HG03103 (cell line): ENCODE results near the gene SHCBP1.

Experiments
- ATAC-seq: cut with Tn5 transposase; IDR thresholded peaks from one replicate; pipeline ENCODE4 v1.9.1; 2021; ENCODE audit warnings: low read depth; ENCODE audit not compliant: unreplicated experiment

The SHCBP1 gene

DNA sequence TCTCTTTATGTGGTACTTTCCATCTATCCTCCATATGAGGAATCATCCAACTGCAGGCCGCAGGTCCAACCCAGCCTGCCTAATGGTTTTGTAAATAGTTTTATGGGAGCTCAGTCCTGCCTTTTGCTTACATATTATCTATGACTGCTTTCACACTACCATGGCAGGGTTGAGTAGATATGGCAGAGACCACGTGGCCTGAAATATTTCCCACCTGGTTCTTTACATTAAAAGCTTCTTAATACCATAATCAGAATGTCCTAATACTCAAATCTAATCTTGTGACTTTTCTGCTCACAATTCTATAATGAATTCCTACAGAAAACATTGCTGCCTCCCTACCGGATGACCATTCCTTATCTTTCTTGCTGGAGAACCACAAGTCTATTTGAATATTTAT is 71.7 kb downstream of the SHCBP1 start:
- no peak for ATAC-seq
